Smooth muscle cell (in vitro differentiated cells): ENCODE measurements around the gene UFSP1. TPM values are rescaled to one million over a fixed set of nuclear protein-coding genes. Genes with fewer than 3 reads are reported as not detected.

Source experiments
- DNase-seq: peaks from one replicate; lab custom pipeline; 2025; ENCODE audit not compliant: unreplicated experiment; lab: John Stamatoyannopoulos, UW
- H2AFZ ChIP-seq: fragments of 200-600 bp; sonication (generic); 2 replicates; pipeline ENCODE4 v1.6.0; 2016; ENCODE audit warnings: antibody characterized with exemption, low read depth, mild to moderate bottlenecking
- H3F3A ChIP-seq: fragments of 200-600 bp; sonication (generic); 2 replicates; pipeline ENCODE4 v1.6.0; 2017; ENCODE audit warnings: antibody characterized with exemption, low read depth
- H3K27ac ChIP-seq: fragments of 200-600 bp; sonication (generic); 2 replicates; pipeline ENCODE4 v1.5.1; 2016; ENCODE audit warnings: low read depth, mild to moderate bottlenecking
- H3K27me3 ChIP-seq: fragments of 200-600 bp; sonication (generic); 2 replicates; pipeline ENCODE4 v1.6.1; 2016; ENCODE audit warnings: low read depth, mild to moderate bottlenecking
- H3K36me3 ChIP-seq: fragments of 200-600 bp; sonication (generic); 2 replicates; pipeline ENCODE4 v1.5.1; 2016; ENCODE audit warnings: low read depth
- H3K4me1 ChIP-seq: fragments of 200-600 bp; sonication (generic); 2 replicates; pipeline ENCODE4 v1.5.1; 2016; ENCODE audit warnings: low read depth
- H3K4me2 ChIP-seq: fragments of 200-600 bp; sonication (generic); 2 replicates; pipeline ENCODE4 v1.6.0; 2016; ENCODE audit warnings: mild to moderate bottlenecking
- H3K4me3 ChIP-seq: fragments of 200-600 bp; sonication (generic); 2 replicates; pipeline ENCODE4 v1.5.1; 2016; ENCODE audit warnings: mild to moderate bottlenecking
- H3K79me2 ChIP-seq: fragments of 200-600 bp; sonication (generic); 2 replicates; pipeline ENCODE4 v1.6.0; 2016; ENCODE audit warnings: low read depth, mild to moderate bottlenecking
- H3K9ac ChIP-seq: fragments of 200-600 bp; sonication (generic); 2 replicates; pipeline ENCODE4 v1.6.0; 2016; ENCODE audit warnings: low read depth
- H3K9me3 ChIP-seq: fragments of 200-600 bp; sonication (generic); replicated peaks from 2 replicates; pipeline ENCODE4 v1.5.1; 2016; ENCODE audit warnings: low read depth
- H4K20me1 ChIP-seq: fragments of 200-600 bp; sonication (generic); 2 replicates; pipeline ENCODE4 v1.6.0; 2016; ENCODE audit warnings: low read depth
- CTCF ChIP-seq: fragments of 200-600 bp; sonication (generic); IDR thresholded peaks from 2 replicates; pipeline ENCODE4 v1.5.1; 2017; ENCODE audit warnings: borderline replicate concordance, mild to moderate bottlenecking, antibody characterized with exemption; ENCODE audit not compliant: insufficient read depth, poor library complexity, severe bottlenecking
- WGBS: methylation state at CpG from one replicate; pipeline ENCODE4 v1.1.7; 2016; ENCODE audit warnings: low lambda C conversion rate; 5-methylcytosine and 5-hydroxymethylcytosine counted together
- polyA plus RNA-seq: library from polyadenylated mRNA; unstranded; fragments of >200 nt; fragmentation: Nextera tagmentation; extraction: Ambion mirVana; gene quantifications from 2 replicates; pipeline ENCODE4 v1.2.1, GENCODE V29; 2016
- total RNA-seq: library from RNA; depleted of rRNA; stranded (reverse); fragments of >200 nt; gene quantifications from 2 replicates; pipeline ENCODE4 v1.2.3, GENCODE V29; 2014

UFSP1 gene
- total and polyA plus RNA-seq, 2 experiments from 2014 or later = 1.2 to 2.6 TPM

DNA sequence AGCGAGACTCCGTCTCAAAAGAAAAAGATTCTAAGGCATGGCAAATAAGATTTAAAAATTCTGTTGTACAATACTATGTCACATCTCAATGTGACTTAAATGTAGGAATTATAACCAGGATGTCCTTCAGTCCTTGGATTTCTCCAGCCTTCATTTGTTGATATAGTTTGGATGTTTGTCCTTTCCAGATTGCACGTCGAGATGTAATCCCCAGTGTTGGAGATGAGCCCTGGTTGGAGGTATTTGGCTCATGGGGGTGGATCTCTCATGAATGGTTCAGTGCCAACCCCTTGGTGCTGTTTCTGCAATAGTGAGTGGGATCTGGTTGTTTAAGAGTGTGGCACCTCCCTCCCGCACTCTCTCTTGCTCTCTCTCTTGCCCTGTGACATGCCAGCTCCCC, 19.0 kb upstream of the UFSP1 start:
- DNase-seq = no peak
- Histone ChIP-seq H3K4me3 (no peak overlapping the region), H3F3A (no peaks in the 10 kb centered on the region), H4K20me1 (no peaks in the 10 kb centered on the region), H3K27me3 (no peaks in the 10 kb centered on the region), H3K9me3 (no peaks in the 10 kb centered on the region), H3K9ac (no peak overlapping the region), H3K4me2 (no peak overlapping the region), H3K36me3 (no peaks in the 10 kb centered on the region), H3K79me2 (no peaks in the 10 kb centered on the region), H3K27ac (no peak overlapping the region), H2AFZ (no peak overlapping the region), H3K4me1 (no peaks in the 10 kb centered on the region)
- WGBS = 95% methylated on average over 5 of the region's 5 CpGs
- no peak for TF ChIP-seq CTCF

DNA sequence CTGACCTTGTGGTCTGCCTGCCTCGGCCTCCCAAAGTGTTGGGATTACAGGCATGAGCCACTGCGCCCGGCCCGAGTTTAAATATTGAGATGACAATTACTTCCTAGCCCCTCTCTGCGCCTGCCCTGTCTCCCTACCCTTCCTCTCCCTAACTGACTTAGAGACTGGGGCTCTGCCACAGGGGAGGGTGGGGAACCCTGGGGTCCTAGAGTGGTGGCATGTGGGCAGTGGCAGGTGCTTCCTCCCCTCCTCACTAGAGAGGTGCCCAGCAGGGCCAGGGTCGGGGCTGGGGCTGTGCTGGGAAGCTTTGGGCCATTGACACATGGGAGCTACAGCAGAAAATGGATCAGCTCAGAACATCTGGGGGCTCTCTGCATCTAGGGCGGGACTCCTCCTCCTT, 13.1 kb upstream of the UFSP1 start:
- no peak overlapping the region for H3K27ac ChIP-seq
- DNase-seq = no peak
- no peaks in the 10 kb centered on the region for H3K4me1 ChIP-seq
- no peak for TF ChIP-seq CTCF
- H3K79me2 ChIP-seq = no peaks in the 10 kb centered on the region
- H3K9me3 ChIP-seq = no peaks in the 10 kb centered on the region
- H3K4me2 ChIP-seq = no peak overlapping the region
- H3F3A ChIP-seq = no peaks in the 10 kb centered on the region
- H3K4me3 ChIP-seq = no peak overlapping the region
- H4K20me1 ChIP-seq = no peaks in the 10 kb centered on the region
- H3K9ac ChIP-seq = no peak overlapping the region
- H2AFZ ChIP-seq = no peak overlapping the region
- 97% methylated on average over 7 of the region's 7 CpGs for WGBS
- H3K27me3 ChIP-seq = peaks cover 4% of the 10 kb centered on the region
- no peaks in the 10 kb centered on the region for H3K36me3 ChIP-seq

DNA sequence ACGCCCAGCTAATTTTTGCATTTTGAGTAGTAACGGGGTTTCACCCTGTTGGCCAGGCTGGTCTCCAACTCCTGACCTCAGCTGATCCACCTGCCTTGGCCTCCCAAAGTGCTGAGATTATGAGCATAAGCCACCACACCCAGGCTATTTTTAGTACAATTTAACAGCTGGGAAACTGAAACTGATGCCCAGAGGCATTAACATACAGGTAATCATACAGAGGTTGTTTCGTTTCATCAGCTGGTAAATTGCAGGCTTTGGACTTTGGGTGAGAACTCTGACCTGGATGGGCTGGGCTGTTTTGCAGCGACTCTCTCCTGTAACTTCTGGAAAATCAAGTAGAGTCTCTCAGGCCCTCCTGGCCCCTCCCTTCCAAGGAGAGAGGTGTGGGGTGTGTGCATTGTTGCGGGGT, 12.4 kb upstream of the UFSP1 start:
- Histone ChIP-seq H3K36me3 (no peaks in the 10 kb centered on the region), H3K4me1 (no peaks in the 10 kb centered on the region), H3K79me2 (no peaks in the 10 kb centered on the region), H3F3A (no peaks in the 10 kb centered on the region), H2AFZ (no peak overlapping the region), H3K9ac (no peak overlapping the region), H4K20me1 (no peaks in the 10 kb centered on the region), H3K4me2 (no peak overlapping the region), H3K4me3 (no peak overlapping the region), H3K9me3 (no peaks in the 10 kb centered on the region), H3K27ac (no peak overlapping the region), H3K27me3 (peaks cover 11% of the 10 kb centered on the region)
- 76% methylated on average over 5 of the region's 5 CpGs for WGBS
- TF ChIP-seq CTCF = no peak
- DNase-seq = no peak

DNA sequence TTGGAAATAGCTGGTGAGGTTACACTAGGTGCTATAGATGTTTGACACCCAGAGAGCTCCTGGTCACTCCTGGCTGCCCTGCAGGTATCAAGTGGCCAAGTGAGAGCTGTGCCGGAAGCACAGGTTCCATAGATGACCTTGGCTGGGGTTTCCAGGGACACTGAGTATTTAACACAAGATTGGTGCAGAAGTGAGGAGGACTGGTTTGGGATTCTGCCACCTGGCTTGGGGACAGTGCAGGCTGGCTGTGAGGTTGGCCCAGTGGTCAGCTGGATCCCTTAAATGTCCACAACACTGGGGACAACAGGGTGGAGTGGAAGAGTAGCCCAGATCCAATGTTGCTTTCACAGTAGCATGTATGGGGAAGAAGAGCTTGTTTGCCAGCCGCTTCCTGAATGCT, 11.5 kb upstream of the UFSP1 start:
- no peaks in the 10 kb centered on the region for H4K20me1 ChIP-seq
- no peak overlapping the region for H2AFZ ChIP-seq
- no peak for TF ChIP-seq CTCF
- H3K36me3 ChIP-seq = no peaks in the 10 kb centered on the region
- H3K27ac ChIP-seq = no peak overlapping the region
- no peak overlapping the region for H3K4me3 ChIP-seq
- H3K27me3 ChIP-seq = peaks cover 19% of the 10 kb centered on the region
- WGBS = 90% methylated on average over 2 of the region's 2 CpGs
- H3K79me2 ChIP-seq = no peaks in the 10 kb centered on the region
- no peaks in the 10 kb centered on the region for H3K4me1 ChIP-seq
- no peak for DNase-seq
- no peak overlapping the region for H3K4me2 ChIP-seq
- H3K9ac ChIP-seq = no peak overlapping the region
- H3K9me3 ChIP-seq = no peaks in the 10 kb centered on the region
- H3F3A ChIP-seq = no peaks in the 10 kb centered on the region
